ENCODE measurements around the gene SFXN5. TPM values are rescaled to one million over a fixed set of nuclear protein-coding genes. Genes with fewer than 3 reads are reported as not detected.

SFXN5 gene
- total RNA-seq, 1 experiment from 2014 or later = 22.0 TPM

- H3K4me1 ChIP-seq (ENCODE audit: insufficient read depth, low read length) = peaks cover 5% of the 10 kb centered on the region; the same call in 1 of the 2 replicates
- ChIA-PET POLR2A (ENCODE audit: unreplicated experiment) (no interaction called here), CTCF (no interaction called here)
- no peaks in the 10 kb centered on the region for H3K9me3 ChIP-seq (ENCODE audit: low read length)
- DNase-seq (no peak), ATAC-seq (no peak)
- no TSS peak for BruUV-seq (replicated peaks)
- no peaks in the 10 kb centered on the region for H3K79me2 ChIP-seq (ENCODE audit: low read length)
- no peaks in the 10 kb centered on the region for H3K27me3 ChIP-seq (ENCODE audit: low read length)
- H2AFZ ChIP-seq (ENCODE audit: low read length) = no peak overlapping the region
- H3K27ac ChIP-seq (ENCODE audit: low read length) = no peak overlapping the region
- intact Hi-C loops (cut with micrococcal nuclease) = no loop called here
- H4K20me1 ChIP-seq (ENCODE audit: low read length) = 0 out of 2 replicates have a peak, but pooled peaks cover 3% of the 10 kb centered on the region
- no peak overlapping the region for H3K9ac ChIP-seq (ENCODE audit: low read length)
- H3F3A ChIP-seq (ENCODE audit: low read length, unreplicated experiment) = no peaks in the 10 kb centered on the region
- H3K9me2 ChIP-seq (replicated peaks; ENCODE audit: low read length) = no peaks in the 10 kb centered on the region
- no peak overlapping the region for H3K4me3 ChIP-seq (ENCODE audit: low read length)
- TF ChIP-seq CTCF (conservative IDR thresholded peaks at IDR 0.05; ENCODE audit: low read depth, low read length) (no peak), EZH2 (IDR thresholded peaks at IDR 0.05; ENCODE audit: low read length, unreplicated experiment) (no peak), EZH2phosphoT487 (IDR thresholded peaks at IDR 0.05; ENCODE audit: borderline replicate concordance, low read length) (no peak)
- no peak overlapping the region for H3K4me2 ChIP-seq (ENCODE audit: low read length)
- H3K36me3 ChIP-seq (ENCODE audit: low read depth, low read length) = no peaks in the 10 kb centered on the region
Observed at GRCh38 chr2:73076701-73077423, 5.3 kb upstream of the SFXN5 start.

- POLR2A ChIA-PET (ENCODE audit: unreplicated experiment) = no interaction called here
- Histone ChIP-seq H3K4me1 (ENCODE audit: insufficient read depth, low read length) (peaks cover 6% of the 10 kb centered on the region; the same call in 1 of the 2 replicates), H3K4me3 (ENCODE audit: low read length) (no peak overlapping the region), H3K36me3 (ENCODE audit: low read depth, low read length) (no peaks in the 10 kb centered on the region), H3K4me2 (ENCODE audit: low read length) (no peak overlapping the region), H3K27ac (ENCODE audit: low read length) (no peak overlapping the region), H3K79me2 (ENCODE audit: low read length) (peaks cover 3% of the 10 kb centered on the region), H2AFZ (ENCODE audit: low read length) (no peak overlapping the region), H3K9me3 (ENCODE audit: low read length) (no peaks in the 10 kb centered on the region), H3K27me3 (ENCODE audit: low read length) (no peaks in the 10 kb centered on the region), H4K20me1 (ENCODE audit: low read length) (0 out of 2 replicates have a peak, but pooled peaks cover 3% of the 10 kb centered on the region), H3F3A (ENCODE audit: low read length, unreplicated experiment) (no peaks in the 10 kb centered on the region), H3K9me2 (replicated peaks; ENCODE audit: low read length) (no peaks in the 10 kb centered on the region), H3K9ac (ENCODE audit: low read length) (no peak overlapping the region)
- DNase-seq = no peak
- intact Hi-C loops (cut with micrococcal nuclease) = no loop called here
- CTCF ChIA-PET = interaction anchor here (0.6 kb wide), 1 partner anchor 34 kb away, joined by 3 read pairs; no protein-coding TSS in a partner anchor
- no TSS peak for BruUV-seq (replicated peaks)
- no peak for TF ChIP-seq CTCF (conservative IDR thresholded peaks at IDR 0.05; ENCODE audit: low read depth, low read length)
- TF ChIP-seq EZH2 (IDR thresholded peaks at IDR 0.05; ENCODE audit: low read length, unreplicated experiment) = no peak
- TF ChIP-seq EZH2phosphoT487 (IDR thresholded peaks at IDR 0.05; ENCODE audit: borderline replicate concordance, low read length) = no peak
- no peak for ATAC-seq
Observed at GRCh38 chr2:73075477-73076373, 4.2 kb upstream of the SFXN5 start.
